Spleen (tissue), 7 donors: ENCODE measurements around the gene DCBLD2.

Experiments used
- CTCF ChIP-seq, 11 experiments: fragments of 200-600 bp in 7 of 11; fragments of 450-650 bp in 4 of 11; sonication (generic) in 4 of 11; IDR thresholded peaks in 8 of 11; conservative IDR thresholded peaks in 3 of 11; 1 replicate in 7 of 11; 2 replicates in 4 of 11; pipeline versions ENCODE4 v1.4.0 to v1.8.0; 2016 to 2021; ENCODE audit warnings: antibody characterized with exemption in 11 of 11, inconsistent platforms in 4 of 11, mild to moderate bottlenecking in 1 of 11
- POLR2A ChIP-seq, 3 donors: fragments of 450-650 bp; IDR thresholded peaks; one replicate each; pipeline ENCODE4 v1.5.1; 2017; ENCODE audit warnings: antibody characterized with exemption in 3 of 3, mild to moderate bottlenecking in 1 of 3
- donor health status: DM: no; HTN: no; CAD: no; lungs with moderate emphysema.
- donor health status: DM: no; HTN: no; CAD: no.
- donor health status: DM: no; HTN: no; CAD: no.

- TF ChIP-seq CTCF (IDR thresholded peaks at IDR 0.05 in 8 of 11, conservative IDR thresholded peaks at IDR 0.05 in 3 of 11) (no peak), POLR2A (IDR thresholded peaks at IDR 0.05) (no peak)
Observed at GRCh38 chr3:98901119-98901391, 440 bp downstream of the DCBLD2 start.
